Thyroid gland (tissue), 4 donors: ENCODE data around the gene KCNMB4.

Experiments used
- CTCF ChIP-seq, 6 experiments: fragments of 200-600 bp in 3 of 6; fragments of 450-650 bp in 3 of 6; sonication (generic) in 3 of 6; IDR thresholded peaks; one replicate each; pipeline ENCODE4 v1.5.1; 2016 to 2019; ENCODE audit warnings: antibody characterized with exemption in 6 of 6, mild to moderate bottlenecking in 2 of 6, inconsistent platforms in 1 of 6, moderate library complexity in 1 of 6
- POLR2A ChIP-seq, 2 donors: fragments of 450-650 bp; IDR thresholded peaks; one replicate each; pipeline ENCODE4 v1.6.1; 2017; ENCODE audit warnings: antibody characterized with exemption in 2 of 2, mild to moderate bottlenecking in 2 of 2, moderate library complexity in 1 of 2

GRCh38 chr12:70353780-70354660 is 12.1 kb upstream of the KCNMB4 start:
- no peak for TF ChIP-seq CTCF (IDR thresholded peaks at IDR 0.05)
- no peak for TF ChIP-seq POLR2A (IDR thresholded peaks at IDR 0.05)
